Activated naive CD4-positive, alpha-beta T cell treated with anti-CD3 and anti-CD28 coated beads, Interleukin-2, amount 10 ng/mL, durations not matched to agents 7 days and 5 days (primary cell): Measurements from ENCODE around the gene XPO6.

ENCODE experiments used
- CTCF ChIA-PET: fragments of 350-600 bp; sonication (Branson Sonifier 250); formaldehyde crosslinking; loops from one replicate; lab custom pipeline; 2021; ENCODE audit warnings: antibody characterized with exemption; lab: Charles Lee
- DNase-seq: peaks from one replicate; pipeline ENCODE4 v3.0.0-alpha.2; 2020
- H3K27ac Mint-ChIP-seq: one replicate; pipeline ENCODE4 v1.8.0; 2021; ENCODE audit warnings: mild to moderate bottlenecking, moderate library complexity, mixed read lengths
- H3K27me3 Mint-ChIP-seq: one replicate; pipeline ENCODE4 v1.8.0; 2021; ENCODE audit warnings: mild to moderate bottlenecking, mixed read lengths
- H3K36me3 Mint-ChIP-seq: one replicate; pipeline ENCODE4 v1.8.0; 2021; ENCODE audit warnings: mixed read lengths
- H3K4me1 Mint-ChIP-seq: one replicate; pipeline ENCODE4 v1.8.0; 2021; ENCODE audit warnings: mixed read lengths
- H3K4me3 Mint-ChIP-seq: one replicate; pipeline ENCODE4 v1.8.0; 2021; ENCODE audit warnings: mild to moderate bottlenecking, moderate library complexity, mixed read lengths
- H3K9me3 Mint-ChIP-seq: one replicate; pipeline ENCODE4 v1.8.0; 2021; ENCODE audit warnings: mixed read lengths

Gene XPO6

GRCh38 chr16:28073836-28074235 is 137.9 kb downstream of the XPO6 start:
- Mint-ChIP-seq H3K4me1 (no peaks in the 10 kb centered on the region), H3K27ac (no peak overlapping the region), H3K9me3 (no peaks in the 10 kb centered on the region), H3K36me3 (no peaks in the 10 kb centered on the region), H3K27me3 (peaks cover 16% of the 10 kb centered on the region), H3K4me3 (no peak overlapping the region)
- CTCF ChIA-PET: interaction anchor here (1.4 kb wide), 1 partner anchor 102 kb away, joined by 4 read pairs; no protein-coding TSS in a partner anchor
- no peak for DNase-seq

DNA sequence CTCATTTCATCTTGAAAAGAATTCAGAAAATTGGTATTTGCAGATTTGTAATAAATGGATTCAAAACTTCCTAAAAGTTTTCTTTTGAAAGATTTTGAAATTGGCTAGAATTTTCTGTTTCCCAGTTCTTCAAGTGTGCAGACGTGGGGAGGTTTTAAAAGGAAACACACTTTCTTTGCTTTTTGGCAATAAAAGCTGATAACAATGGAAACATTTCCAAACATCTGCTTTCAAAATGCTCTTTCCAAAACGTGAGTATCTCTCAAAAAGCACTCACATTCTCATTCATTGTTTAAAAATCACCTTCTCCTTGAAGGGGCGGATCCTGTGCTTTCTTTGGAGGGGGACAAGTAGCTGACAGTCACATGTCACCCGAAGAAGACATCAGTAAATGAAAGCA is 139.7 kb downstream of the XPO6 start:
- CTCF ChIA-PET: interaction anchor here (3.5 kb wide), 1 partner anchor 99 kb away, joined by 63 read pairs; no protein-coding TSS in a partner anchor
- no peak overlapping the region for H3K4me3 Mint-ChIP-seq
- no peaks in the 10 kb centered on the region for H3K36me3 Mint-ChIP-seq
- H3K27me3 Mint-ChIP-seq: peaks cover 25% of the 10 kb centered on the region
- H3K27ac Mint-ChIP-seq: no peak overlapping the region
- no peaks in the 10 kb centered on the region for H3K9me3 Mint-ChIP-seq
- no peak for DNase-seq
- no peaks in the 10 kb centered on the region for H3K4me1 Mint-ChIP-seq

DNA sequence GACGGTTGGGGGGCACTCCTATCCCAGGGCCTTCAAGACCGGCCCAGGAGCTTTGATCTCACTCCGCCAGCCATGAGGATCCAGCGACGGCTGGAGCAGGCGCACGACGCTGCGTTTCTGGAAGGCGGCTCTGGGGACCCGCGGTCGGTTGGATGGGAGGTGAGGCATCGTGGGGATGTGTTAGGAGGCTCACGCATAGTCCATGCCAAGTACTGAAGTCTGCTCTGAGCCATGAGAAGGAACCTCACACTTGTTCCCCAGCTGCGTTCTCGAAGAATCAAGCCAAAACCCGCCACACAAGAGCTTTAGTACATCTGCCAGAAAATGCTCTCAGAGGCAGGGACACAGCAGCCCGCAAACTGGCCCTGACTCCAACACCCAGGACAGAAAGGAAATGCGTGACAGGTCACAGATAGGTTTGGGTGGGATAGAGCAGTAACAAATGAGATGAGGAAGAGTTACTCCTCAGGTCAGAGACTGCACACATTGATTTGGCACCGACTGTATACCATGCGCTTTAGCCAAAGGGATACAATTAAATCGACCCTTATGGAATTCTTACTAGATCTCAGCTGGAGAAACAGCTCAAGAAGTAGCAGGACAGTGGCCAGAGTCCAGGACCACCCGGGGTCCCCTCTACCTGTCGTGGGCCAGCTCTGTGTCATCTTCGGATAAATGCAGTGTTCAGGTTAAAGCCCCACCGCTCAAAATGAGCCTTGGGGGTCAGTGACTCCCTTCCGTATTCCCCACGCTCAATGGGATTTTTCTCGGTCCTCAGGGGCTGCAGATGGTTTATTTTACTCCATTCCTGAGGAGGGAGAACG is 141.6 kb downstream of the XPO6 start:
- CTCF ChIA-PET: interaction anchor here (0.8 to 3.5 kb wide), 19 partner anchors 8 to 917 kb away, joined by 3 to 63 read pairs (median 4); partner anchors contain the start of genes GTF3C1 and KATNIP
- Mint-ChIP-seq H3K27me3 (peaks cover 44% of the 10 kb centered on the region), H3K4me3 (no peak overlapping the region), H3K27ac (no peak overlapping the region), H3K36me3 (no peaks in the 10 kb centered on the region), H3K9me3 (no peaks in the 10 kb centered on the region), H3K4me1 (no peaks in the 10 kb centered on the region)
- no peak for DNase-seq

- H3K4me3 Mint-ChIP-seq: no peak overlapping the region
- H3K27me3 Mint-ChIP-seq: peaks cover 50% of the 10 kb centered on the region
- H3K4me1 Mint-ChIP-seq: no peaks in the 10 kb centered on the region
- H3K9me3 Mint-ChIP-seq: no peaks in the 10 kb centered on the region
- no peaks in the 10 kb centered on the region for H3K36me3 Mint-ChIP-seq
- H3K27ac Mint-ChIP-seq: no peak overlapping the region
- no peak for DNase-seq
- CTCF ChIA-PET: interaction anchor here (2.2 kb wide), 1 partner anchor 97 kb away, joined by 10 read pairs; no protein-coding TSS in a partner anchor
These were observed 142.8 kb downstream of the XPO6 start for GRCh38 chr16:28068976-28069375.

- peaks cover 55% of the 10 kb centered on the region for H3K27me3 Mint-ChIP-seq
- H3K27ac Mint-ChIP-seq: no peak overlapping the region
- CTCF ChIA-PET: interaction anchor here (2.2 kb wide), 1 partner anchor 96 kb away, joined by 10 read pairs; no protein-coding TSS in a partner anchor
- H3K9me3 Mint-ChIP-seq: no peaks in the 10 kb centered on the region
- H3K4me3 Mint-ChIP-seq: no peak overlapping the region
- no peaks in the 10 kb centered on the region for H3K36me3 Mint-ChIP-seq
- H3K4me1 Mint-ChIP-seq: no peaks in the 10 kb centered on the region
- DNase-seq: no peak
These were observed 144.0 kb downstream of the XPO6 start for GRCh38 chr16:28067604-28068379.

- Mint-ChIP-seq H3K4me3 (no peak overlapping the region), H3K27me3 (peaks cover 78% of the 10 kb centered on the region), H3K36me3 (no peaks in the 10 kb centered on the region)
These were observed 147.0 kb downstream of the XPO6 start for GRCh38 chr16:28064706-28065249.

DNA sequence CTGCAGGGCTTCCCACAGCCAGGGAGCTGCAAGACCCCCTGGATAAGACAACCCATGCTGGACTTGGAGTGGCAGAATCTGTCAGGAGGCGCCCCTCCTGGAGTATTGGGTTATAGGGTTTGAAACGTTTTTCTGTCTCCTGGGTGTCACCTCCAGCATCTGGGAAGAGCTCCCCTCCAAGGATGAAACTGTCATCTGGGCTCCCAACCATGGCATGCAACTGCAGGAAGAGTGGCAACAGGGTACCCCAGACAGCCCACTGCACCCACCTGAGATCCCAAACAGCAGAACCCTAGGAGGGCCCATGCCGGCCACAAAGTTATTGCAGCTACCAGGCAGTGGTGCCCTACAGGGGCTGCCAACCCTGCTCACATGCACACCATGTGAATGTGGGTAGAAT is 147.6 kb downstream of the XPO6 start:
- Mint-ChIP-seq H3K4me3 (no peak overlapping the region), H3K9me3 (no peaks in the 10 kb centered on the region), H3K4me1 (no peaks in the 10 kb centered on the region), H3K27me3 (peaks cover 81% of the 10 kb centered on the region), H3K36me3 (no peaks in the 10 kb centered on the region), H3K27ac (no peak overlapping the region)
- DNase-seq: no peak
- CTCF ChIA-PET: interaction anchor here (0.6 to 2.7 kb wide), 3 partner anchors 23 to 154 kb away, joined by 3 to 9 read pairs (median 3); no protein-coding TSS in a partner anchor

More at GRCh38 chr16:28064706-28065249, 147.0 kb downstream of the XPO6 start:
- CTCF ChIA-PET: interaction anchor here (0.6 to 2.7 kb wide), 3 partner anchors 23 to 153 kb away, joined by 3 to 9 read pairs (median 3); no protein-coding TSS in a partner anchor
- DNase-seq: no peak
- H3K4me1 Mint-ChIP-seq: no peaks in the 10 kb centered on the region
- no peaks in the 10 kb centered on the region for H3K9me3 Mint-ChIP-seq
- H3K27ac Mint-ChIP-seq: no peak overlapping the region

- CTCF ChIA-PET: interaction anchor here (2.7 kb wide), 1 partner anchor 91 kb away, joined by 9 read pairs; no protein-coding TSS in a partner anchor
- Mint-ChIP-seq H3K36me3 (no peaks in the 10 kb centered on the region), H3K4me1 (no peaks in the 10 kb centered on the region), H3K4me3 (peak within 1 kb of the TSS; percentile 38), H3K27ac (no peak within 1 kb of the TSS), H3K27me3 (peaks cover 86% of the 10 kb centered on the region), H3K9me3 (no peaks in the 10 kb centered on the region)
- DNase-seq: peak; percentile 28
These were observed 148.1 kb downstream of the XPO6 start, which contains the start of gene GSG1L for GRCh38 chr16:28063591-28064061. GSG1L (minus strand) TSS chr16:28063714; CDS start chr16:28063424, 290 bp downstream.

- Mint-ChIP-seq H3K9me3 (no peaks in the 10 kb centered on the region), H3K27ac (no peak overlapping the region), H3K4me1 (no peaks in the 10 kb centered on the region), H3K27me3 (peaks cover 92% of the 10 kb centered on the region), H3K4me3 (no peak overlapping the region), H3K36me3 (no peaks in the 10 kb centered on the region)
- peak; percentile 28 for DNase-seq
- CTCF ChIA-PET: interaction anchor here (0.6 to 2.7 kb wide), 3 partner anchors 8 to 346 kb away, joined by 3 to 9 read pairs (median 7); no protein-coding TSS in a partner anchor
These were observed 148.8 kb downstream of the XPO6 start for GRCh38 chr16:28062847-28063521.

- Mint-ChIP-seq H3K4me3 (peak overlapping the region; percentile 38), H3K36me3 (no peaks in the 10 kb centered on the region), H3K4me1 (no peaks in the 10 kb centered on the region), H3K27me3 (peaks cover 92% of the 10 kb centered on the region), H3K27ac (no peak overlapping the region), H3K9me3 (no peaks in the 10 kb centered on the region)
- CTCF ChIA-PET: interaction anchor here (0.6 to 2.7 kb wide), 3 partner anchors 8 to 345 kb away, joined by 3 to 9 read pairs (median 7); no protein-coding TSS in a partner anchor
- DNase-seq: no peak
These were observed 149.4 kb downstream of the XPO6 start for GRCh38 chr16:28062261-28062846.

DNA sequence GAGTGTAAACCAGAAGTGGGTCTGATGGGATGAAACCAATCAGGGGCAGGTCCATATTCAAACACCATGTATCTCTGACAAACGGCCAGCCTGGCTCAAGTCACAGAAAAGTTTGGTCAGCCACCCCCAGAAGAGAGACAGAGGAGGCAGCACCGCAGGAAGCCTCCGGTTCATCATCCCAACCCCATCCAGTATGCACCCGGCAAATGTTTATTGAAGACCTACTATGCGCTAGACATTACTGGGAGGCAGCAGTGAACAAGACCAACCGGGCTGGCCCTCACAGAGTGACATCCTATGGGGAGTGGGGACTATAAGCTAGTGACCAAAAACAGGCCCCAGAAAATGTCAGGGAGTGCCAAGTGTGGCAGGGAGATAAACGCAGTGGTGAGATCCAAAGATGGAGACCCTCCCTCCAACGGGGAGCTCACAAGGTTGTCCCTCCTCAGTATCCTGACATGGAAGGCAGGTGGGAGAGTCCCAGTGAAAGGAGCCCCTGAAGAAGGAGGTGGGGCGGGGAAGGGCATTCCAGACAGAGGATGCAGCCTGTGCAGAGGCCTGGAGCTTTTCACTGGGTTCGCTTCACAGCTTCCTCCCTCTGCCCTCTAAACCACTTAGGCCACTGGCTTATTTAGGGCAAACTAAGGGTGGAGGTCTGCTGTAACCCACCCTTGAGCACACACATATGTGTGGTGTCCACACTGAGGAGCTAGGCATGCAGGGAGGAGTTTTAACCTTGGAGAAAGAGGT is 150.2 kb downstream of the XPO6 start:
- Mint-ChIP-seq H3K4me3 (no peak overlapping the region), H3K4me1 (no peaks in the 10 kb centered on the region)

GRCh38 chr16:28059841-28060575 is 151.8 kb downstream of the XPO6 start:
- CTCF ChIA-PET: no interaction called here
- Mint-ChIP-seq H3K27me3 (peaks cover 78% of the 10 kb centered on the region), H3K4me3 (no peak overlapping the region), H3K27ac (no peak overlapping the region), H3K4me1 (no peaks in the 10 kb centered on the region), H3K9me3 (no peaks in the 10 kb centered on the region), H3K36me3 (no peaks in the 10 kb centered on the region)
- DNase-seq: no peak

More for the DNA sequence above, 150.2 kb downstream of the XPO6 start:
- no peaks in the 10 kb centered on the region for H3K9me3 Mint-ChIP-seq
- CTCF ChIA-PET: interaction anchor here (1.4 kb wide), 1 partner anchor 9 kb away, joined by 7 read pairs; no protein-coding TSS in a partner anchor
- H3K27ac Mint-ChIP-seq: no peak overlapping the region
- peaks cover 93% of the 10 kb centered on the region for H3K27me3 Mint-ChIP-seq
- DNase-seq: no peak
- H3K36me3 Mint-ChIP-seq: no peaks in the 10 kb centered on the region
